ENCODE measurements around the gene PHACTR4. TPM values are rescaled to one million over a fixed set of nuclear protein-coding genes. Genes with fewer than 3 reads are reported as not detected.
A peak's percentile ranks its signal among the peaks of the same experiment; 100 is the strongest.

The PHACTR4 gene
- total and polyA plus RNA-seq, 9 of the 15 experiments (the other 6 are each of a cell fraction or from before 2014, with no cell fraction given), result 6.4 to 43.6 (median 14.2) TPM

- TF ChIP-seq ZNF592 (IDR thresholded peaks at IDR 0.05) (peak; percentile 86), ZNF740 (CRISPR knock-in tag; IDR thresholded peaks at IDR 0.05) (peak; percentile 40; the same call in 1 of the 2 replicates), ZNF740 (tag; IDR thresholded peaks at IDR 0.05) (no peak), CHD7 (IDR thresholded peaks at IDR 0.05; ENCODE audit: low read depth, low read length) (peak; percentile 21), RBBP5 (IDR thresholded peaks at IDR 0.05; ENCODE audit: borderline replicate concordance, insufficient read depth, low read length, poor library complexity, severe bottlenecking) (peak; percentile 20), NR2C2 (CRISPR knock-in tag; IDR thresholded peaks at IDR 0.05) (no peak), NR2C2 (tag; IDR thresholded peaks at IDR 0.05) (peak; percentile 87), TEAD1 (CRISPR knock-in tag; IDR thresholded peaks at IDR 0.05) (0 out of 4 replicates have a peak, but pooled peaks of 1 of the 2 experiments have one; percentile 15), CREB1 (IDR thresholded peaks at IDR 0.05) (peak; percentile 66; the same call in 1 of the 2 replicates), CREB1 (CRISPR knock-in tag; IDR thresholded peaks at IDR 0.05) (peak; percentile 78), GABPB1 (CRISPR knock-in tag; IDR thresholded peaks at IDR 0.05) (peak; percentile 69)
These were observed 149.3 kb downstream of the PHACTR4 start (continued) for GRCh38 chr1:28518745-28519341.

Measured in K562 (cell line).